Coronary artery (tissue), 2 donors: ENCODE measurements around the gene HAX1.
"Not testable (repeated sequence)": the region's sequence is repeated elsewhere in the genome, so short reads cannot be mapped to it uniquely, and the experiment has no call there.

Source experiments
- DNase-seq: peaks from one replicate; pipeline ENCODE4 v3.0.0-alpha.2; 2017; ENCODE audit warnings: low spot score
- H3K27ac ChIP-seq, 2 donors: fragments of 200-600 bp; sonication (generic); one replicate each; pipeline ENCODE4 v1.5.1; 2016 to 2019
- H3K4me3 ChIP-seq: fragments of 200-600 bp; sonication (generic); 2 replicates; pipeline ENCODE4 v1.5.1; 2016; ENCODE audit warnings: mild to moderate bottlenecking, moderate library complexity
- CTCF ChIP-seq: fragments of 200-600 bp; sonication (generic); IDR thresholded peaks from one replicate; pipeline ENCODE4 v1.5.1; 2019; ENCODE audit warnings: antibody characterized with exemption

Gene HAX1

GRCh38 chr1:154260127-154260526 lies 12.3 kb upstream of the HAX1 start:
- H3K4me3 ChIP-seq = no peak overlapping the region
- no peak overlapping the region for H3K27ac ChIP-seq
- TF ChIP-seq CTCF = no peak
- DNase-seq = no peak

GRCh38 chr1:154263465-154264332 lies 8.7 kb upstream of the HAX1 start:
- no peak overlapping the region for H3K4me3 ChIP-seq
- no peak for DNase-seq
- peak overlapping the region in 1 of 2 donors; percentile 33 for H3K27ac ChIP-seq
- no peak for TF ChIP-seq CTCF

GRCh38 chr1:154264454-154264853 lies 8.0 kb upstream of the HAX1 start:
- peak overlapping the region in 1 of 2 donors; percentile 33 for H3K27ac ChIP-seq

GRCh38 chr1:154265586-154265985 lies 6.8 kb upstream of the HAX1 start:
- no peak for TF ChIP-seq CTCF

More at GRCh38 chr1:154264454-154264853, 8.0 kb upstream of the HAX1 start:
- no peak overlapping the region for H3K4me3 ChIP-seq
- TF ChIP-seq CTCF = no peak
- no peak for DNase-seq

GRCh38 chr1:154270833-154271232 lies 1.6 kb upstream of the HAX1 start:
- Histone ChIP-seq H3K4me3 (no peak overlapping the region), H3K27ac (no peak overlapping the region)
- DNase-seq = no peak
- no peak for TF ChIP-seq CTCF

More at GRCh38 chr1:154265586-154265985, 6.8 kb upstream of the HAX1 start:
- Histone ChIP-seq H3K27ac (no peak overlapping the region), H3K4me3 (no peak overlapping the region)
- DNase-seq = no peak

GRCh38 chr1:154272999-154273563 lies 652 bp downstream of the HAX1 start:
- TF ChIP-seq CTCF = no peak
- no peak for DNase-seq
- Histone ChIP-seq H3K27ac (peak overlapping the region; percentile 80 to 92), H3K4me3 (peak overlapping the region; percentile 83)

- Histone ChIP-seq H3K4me3 (no peak overlapping the region), H3K27ac (no peak overlapping the region)
- TF ChIP-seq CTCF = no peak
- no peak for DNase-seq
Measured at GRCh38 chr1:154276797-154277196, 4.4 kb downstream of the HAX1 start.

GRCh38 chr1:154287591-154287990 lies 15.2 kb downstream of the HAX1 start:
- H3K4me3 ChIP-seq, DNase-seq, H3K27ac ChIP-seq: not testable (repeated sequence)
